Activated gamma-delta T cell treated with anti-CD3 and anti-CD28 coated beads, Interleukin-2, amount 50 U/mL, for 16 hours (primary cell): ENCODE results near the gene GRIK5.
"Not testable (repeated sequence)": the region's sequence is repeated elsewhere in the genome, so short reads cannot be mapped to it uniquely, and the experiment has no call there.

Experiments
- DNase-seq: peaks from one replicate; pipeline ENCODE4 v3.0.0-alpha.2; 2020; ENCODE audit warnings: low read depth

The GRIK5 gene

DNA sequence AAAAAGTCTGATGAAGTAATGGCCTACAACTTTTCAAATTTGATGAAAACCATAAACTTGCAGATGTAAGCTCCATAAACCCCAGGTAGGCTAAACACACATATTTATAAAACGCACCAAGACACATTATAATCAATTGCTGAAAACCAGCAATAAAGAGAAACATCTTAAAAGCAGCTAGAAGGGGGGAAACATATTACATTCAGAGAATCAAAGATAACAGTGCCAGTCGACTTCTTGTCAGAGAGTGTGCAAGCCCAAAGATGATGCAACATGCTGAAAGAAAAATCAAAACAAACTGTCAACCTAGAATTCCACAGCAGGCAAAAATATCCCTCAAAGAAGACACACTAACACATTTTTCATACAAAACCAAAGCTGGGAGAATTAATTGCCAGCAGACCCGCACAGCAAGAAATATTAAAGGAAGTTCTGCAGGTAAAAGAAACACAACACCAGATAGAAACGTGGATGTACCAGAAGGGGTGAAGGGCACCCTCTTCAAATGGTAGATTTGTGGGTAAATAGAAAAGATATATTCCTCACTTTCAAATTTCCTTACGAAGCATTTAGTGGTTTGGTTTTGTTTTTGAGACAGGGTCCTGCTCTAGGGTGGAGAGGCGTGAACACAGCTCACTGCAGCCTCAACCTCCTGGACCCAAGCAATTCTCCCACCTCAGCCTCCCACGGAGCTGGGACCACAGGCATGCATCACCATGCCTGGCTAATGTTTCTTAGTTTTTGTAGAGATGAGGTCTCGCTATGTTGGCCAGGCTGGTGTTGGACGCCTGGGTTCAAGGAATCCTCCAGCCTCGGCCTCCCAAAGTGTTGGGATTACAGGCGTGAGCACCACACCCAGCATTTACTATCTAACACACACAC, 59.5 kb downstream of the GRIK5 start:
- no peak for DNase-seq

DNA sequence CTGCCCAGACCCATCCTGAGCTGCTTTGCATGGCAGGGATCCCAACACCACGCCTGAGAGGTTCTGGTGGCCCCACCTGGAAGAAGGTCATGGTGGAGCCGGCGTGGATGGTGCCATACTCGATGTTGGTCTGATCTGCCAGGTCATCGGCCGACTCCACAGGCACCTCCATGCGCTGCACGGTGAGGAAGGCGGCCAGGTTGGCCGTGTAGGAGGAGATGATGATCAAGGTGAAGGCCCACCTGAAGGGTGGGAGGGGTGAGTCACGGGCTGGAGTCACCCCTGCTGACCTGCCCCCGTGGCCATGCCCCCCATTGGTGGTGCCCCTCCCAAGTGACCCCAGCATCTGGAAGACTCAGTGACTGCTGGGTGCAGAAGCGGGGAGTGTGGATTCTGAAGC, 63.4 kb downstream of the GRIK5 start:
- DNase-seq, result no peak

DNA sequence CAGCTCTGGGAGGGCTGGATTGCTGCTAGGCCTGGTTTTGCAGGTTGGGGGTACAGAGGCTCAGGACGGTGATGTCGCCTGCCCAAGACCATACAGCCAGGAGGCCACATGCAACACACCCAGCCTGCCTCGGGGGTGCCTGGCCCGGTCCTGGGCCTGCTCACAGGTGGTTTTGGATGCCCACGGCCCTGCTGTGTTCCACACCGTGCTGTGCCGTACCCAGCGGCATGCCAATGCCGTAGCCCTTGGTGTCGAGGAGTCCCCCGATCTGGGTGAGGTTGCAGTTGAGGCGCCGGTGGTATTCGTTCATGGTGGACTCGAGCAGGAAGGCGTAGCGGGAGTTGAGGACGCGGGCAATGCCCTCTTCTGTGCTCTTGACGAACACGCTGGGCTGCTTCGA, 64.5 kb downstream of the GRIK5 start:
- DNase-seq, result no peak

GRCh38 chr19:42003506-42004294, 66.3 kb downstream of the GRIK5 start:
- no peak for DNase-seq

- no peak for DNase-seq
Measured at GRCh38 chr19:41999878-42000208, 70.2 kb downstream of the GRIK5 start.

DNA sequence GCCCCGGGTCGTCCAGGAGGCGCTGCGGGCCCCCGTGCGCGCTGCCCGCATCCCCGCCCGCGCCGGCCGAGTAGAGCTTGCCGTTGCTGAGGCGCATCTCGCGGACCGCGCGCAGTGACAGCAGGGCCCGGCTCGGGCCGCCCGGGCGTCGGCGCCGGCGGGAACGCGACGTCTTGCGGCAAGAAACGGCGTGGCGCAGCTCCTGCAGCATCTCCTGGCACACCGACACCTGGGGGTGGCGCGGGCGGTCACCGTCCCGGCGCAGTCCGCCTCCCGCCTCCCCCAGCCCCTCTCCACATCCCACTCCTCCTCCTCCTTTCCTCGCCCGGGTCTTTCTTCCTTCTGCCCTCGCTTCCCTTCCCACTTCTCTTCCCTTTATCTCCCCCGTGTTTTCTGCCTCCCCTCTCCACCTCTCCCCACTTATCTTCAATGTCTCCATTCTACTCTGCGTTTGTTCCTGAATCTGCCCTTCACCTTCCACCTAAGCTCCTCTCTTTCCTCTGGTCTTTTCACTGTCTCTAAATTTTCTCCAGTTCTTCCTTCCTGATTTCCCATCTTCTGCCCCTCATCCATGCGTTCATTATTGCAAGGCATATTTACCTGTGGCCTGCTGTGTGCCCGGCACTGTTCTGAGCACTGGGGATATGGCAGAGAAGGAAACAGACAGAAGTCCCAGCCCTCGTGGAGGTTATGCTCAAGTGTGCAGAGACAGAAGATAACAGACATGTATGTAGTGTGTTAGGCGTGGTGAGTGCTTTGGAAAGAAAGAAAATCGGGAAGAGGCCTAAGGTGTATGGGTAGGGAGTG, 70.7 kb downstream of the GRIK5 start:
- no peak for DNase-seq

DNA sequence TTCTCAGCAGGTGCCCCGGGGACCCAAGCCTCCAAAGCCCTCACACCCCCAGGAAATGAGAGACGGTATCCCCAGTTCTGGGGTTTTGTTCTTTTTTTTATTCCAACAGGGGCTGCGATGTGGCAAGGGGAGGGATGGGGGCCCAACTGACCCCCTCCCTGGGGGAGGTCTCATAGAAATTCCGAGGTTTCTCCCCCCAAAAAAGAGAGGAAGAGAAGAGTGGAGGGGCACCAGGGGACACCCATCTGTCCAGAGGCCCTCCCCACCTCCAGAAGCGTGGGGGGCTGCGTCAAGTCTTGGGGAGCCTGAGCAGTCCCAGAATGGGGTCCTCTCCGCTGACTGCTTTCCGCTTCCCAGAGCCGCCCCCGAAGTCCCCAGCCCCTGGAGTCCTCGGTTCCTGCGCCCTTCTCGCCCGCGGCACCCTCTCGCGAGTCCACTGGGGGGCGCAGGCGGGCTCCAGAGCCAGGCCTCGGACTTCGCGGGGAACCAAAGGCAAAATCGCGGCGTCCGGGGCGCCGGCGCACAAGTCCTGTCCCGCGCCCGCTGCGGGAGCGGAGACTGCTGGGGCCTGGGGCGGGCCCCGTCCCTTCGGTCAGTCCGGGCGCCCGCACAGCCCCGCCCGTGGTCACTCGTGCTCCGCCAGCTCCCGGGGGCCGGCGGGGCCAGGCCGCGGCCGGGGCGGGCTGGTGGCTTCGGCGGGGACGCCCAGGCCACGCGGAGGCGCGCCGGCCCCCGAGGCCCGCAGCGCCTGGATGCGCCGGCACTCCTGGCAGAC, 71.6 kb downstream of the GRIK5 start:
- no peak for DNase-seq

DNA sequence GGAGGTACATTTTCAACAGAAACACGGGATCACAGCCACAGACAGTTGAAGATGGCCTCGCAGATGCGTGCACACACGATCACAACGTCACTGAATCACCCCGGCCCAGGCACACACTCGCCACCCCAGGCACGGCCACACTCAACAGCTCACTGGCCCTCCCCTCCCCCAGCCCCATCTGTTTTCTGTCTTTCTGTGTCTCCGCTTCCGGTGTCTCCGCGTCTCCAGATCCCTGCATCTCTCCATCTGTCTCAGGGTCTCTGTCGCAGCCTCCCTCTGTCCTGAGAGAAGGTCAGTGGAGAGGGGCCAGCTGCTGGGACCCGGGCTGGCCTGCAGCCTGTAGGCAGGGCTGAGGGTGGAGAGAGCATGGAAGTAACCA, 72.2 kb downstream of the GRIK5 start:
- no peak for DNase-seq

DNA sequence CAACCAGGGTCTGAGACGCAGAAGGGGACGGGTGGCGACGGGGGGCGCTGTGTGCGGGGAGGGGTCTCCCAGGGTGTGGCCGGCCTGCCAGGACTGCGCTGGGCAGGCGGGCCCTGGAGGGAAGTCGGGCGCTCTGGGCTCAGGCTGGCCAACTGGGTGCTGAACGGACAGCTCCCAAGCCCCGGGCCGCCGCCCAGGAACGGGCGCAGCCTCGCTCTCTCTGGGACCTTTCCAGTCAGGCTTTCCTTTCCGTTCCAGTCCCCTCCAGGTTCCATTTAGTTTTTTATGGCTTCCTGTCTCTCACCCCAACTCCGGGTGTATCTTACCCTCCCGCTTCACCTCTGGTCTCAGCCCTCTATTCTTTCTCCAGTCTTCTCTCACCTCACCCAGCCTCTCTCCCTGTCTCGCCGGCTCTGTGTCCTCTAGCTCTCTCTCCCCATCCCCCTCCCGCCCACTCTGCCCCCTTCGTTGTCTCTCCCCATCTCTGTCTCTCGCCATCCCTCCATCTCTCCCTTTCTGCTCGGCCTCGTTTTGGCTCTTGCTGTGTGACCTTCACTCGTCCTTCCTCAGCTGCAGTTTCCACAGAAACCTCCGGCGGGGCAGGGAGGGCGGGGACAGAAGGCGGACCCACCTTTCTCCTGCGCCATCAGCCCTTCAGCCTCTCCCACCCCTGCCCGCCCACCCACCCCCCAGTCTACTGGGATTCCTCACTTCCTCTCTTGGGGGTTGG, 72.7 kb downstream of the GRIK5 start:
- no peak for DNase-seq

DNA sequence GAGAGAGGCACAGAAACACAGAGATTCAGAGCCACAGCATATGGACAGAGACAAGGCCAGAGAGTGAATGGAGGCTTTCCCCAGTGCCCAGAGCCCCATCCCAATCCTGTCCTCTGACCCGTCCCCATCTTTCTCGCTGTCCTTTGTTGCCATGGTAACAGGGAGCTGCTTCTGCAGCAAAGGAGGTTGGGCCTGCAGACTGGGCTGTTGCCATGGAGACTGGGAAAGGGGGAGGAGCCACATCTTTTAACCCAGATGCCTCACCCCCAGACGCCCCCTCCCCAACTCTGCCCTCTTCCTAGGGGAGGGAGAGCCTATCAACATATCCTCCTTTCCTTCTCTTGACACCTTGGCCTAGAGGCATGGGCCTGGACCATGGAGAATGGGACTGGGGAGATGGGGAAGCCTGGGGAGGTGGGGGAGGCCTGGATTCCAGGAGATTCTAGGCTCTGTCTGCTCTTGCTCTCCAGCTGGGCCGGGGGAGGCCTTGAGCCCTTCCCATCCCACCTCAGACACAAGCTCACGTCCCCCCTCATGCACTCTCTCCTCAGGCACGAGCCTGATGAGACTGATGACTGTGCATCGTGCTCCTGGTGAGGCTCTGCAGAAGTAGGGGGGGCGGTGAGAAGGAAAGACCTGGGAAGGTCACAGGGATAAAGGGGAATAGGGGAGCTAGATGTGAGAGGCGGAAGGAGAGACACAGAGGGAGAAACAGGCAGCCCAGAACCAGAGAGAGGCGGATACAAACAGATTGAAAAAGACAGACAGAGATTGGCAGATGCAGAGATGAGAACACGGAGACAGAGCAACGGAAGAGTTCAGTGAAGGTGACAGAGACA, 73.8 kb downstream of the GRIK5 start:
- DNase-seq, result no peak

DNA sequence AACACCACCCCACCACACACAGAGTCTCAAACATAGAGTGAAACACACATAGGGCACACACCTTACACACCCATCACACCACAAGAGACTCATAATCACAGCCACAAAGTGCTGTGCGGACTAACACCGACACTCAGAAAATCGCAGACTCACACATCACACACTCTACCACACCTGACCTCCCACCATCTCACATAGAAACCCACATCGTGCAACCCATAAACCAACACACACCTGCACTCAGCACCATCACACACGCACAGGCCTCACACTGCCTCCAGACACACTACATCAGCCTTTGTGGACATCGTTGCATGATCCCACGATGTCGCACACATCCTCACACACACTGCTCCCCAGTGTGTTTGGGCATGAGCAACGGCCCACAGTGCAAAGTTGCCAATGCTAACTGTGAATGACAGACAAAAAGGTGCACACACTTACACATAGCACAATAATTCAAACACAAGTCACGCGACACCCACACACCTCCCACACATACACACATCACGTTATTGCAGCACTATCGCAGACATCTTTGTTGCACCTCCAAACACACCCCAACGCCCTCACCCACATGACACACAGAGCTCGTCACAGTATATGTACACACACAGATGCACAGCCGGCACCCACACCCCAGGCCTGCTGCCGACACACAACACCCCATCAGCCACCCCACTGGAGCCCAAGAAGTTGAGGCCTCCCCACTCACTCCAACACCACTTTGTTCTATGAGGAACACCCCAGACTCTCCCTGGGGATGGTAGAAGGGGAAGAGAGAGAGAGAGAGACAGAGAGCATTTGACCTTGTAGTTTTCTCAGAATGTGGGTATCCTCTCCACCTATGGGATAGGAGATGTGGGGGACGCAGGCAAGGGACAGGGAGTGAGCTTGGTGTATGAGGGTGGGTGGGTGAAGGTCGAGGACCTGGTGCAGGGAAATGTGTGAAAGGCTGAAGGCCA, 74.7 kb downstream of the GRIK5 start:
- no peak for DNase-seq

- DNase-seq, result no peak
Measured at GRCh38 chr19:41994521-41994971, 75.5 kb downstream of the GRIK5 start.

DNA sequence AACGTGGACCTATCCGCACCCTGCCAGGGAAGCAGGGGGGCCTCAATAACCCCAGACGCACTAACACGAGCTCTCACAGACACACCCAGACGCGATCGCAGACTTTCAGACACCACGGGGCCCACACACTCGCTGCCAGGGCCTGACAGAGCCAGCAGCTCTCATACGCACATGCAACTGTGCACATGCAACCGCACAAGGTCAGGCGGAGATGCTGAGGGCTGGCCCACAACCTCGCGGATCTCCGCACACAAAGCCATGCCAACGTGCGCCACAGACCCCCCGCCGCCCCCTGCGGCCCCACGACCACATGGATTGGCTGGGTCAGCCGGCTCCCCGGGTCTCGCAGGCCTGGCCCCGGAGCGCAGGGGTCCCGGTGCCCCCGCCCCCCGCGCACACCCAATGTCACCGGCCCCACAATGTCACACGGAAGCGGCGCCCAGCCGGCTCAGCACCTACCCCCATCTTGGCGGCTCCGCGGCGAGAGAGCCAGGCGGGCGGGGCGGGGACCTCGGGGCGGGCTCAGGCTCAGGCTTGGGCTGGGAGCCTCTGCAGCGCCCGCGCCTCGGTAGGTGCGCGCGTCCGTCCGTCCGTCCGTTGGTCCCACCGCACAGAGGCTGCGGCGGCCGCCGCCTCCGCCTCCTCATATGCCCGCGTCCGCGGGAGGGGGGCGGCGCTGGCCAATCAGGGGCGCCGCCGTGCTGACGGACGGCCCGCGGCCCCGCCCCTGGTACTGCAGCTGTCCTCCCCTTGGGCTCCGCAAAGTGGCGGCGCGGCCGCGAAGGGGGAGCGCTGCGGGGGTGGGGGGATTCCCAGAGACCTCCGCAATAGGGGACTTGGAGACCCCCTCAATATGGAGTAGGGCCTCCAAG, 76.2 kb downstream of the GRIK5 start, which contains the start of gene ATP1A3:
ATP1A3 (minus strand) TSS at position 619 of the 872 bp plus-strand sequence; CDS start at position 465, 154 bp downstream.
- DNase-seq, result peak; percentile 39

DNA sequence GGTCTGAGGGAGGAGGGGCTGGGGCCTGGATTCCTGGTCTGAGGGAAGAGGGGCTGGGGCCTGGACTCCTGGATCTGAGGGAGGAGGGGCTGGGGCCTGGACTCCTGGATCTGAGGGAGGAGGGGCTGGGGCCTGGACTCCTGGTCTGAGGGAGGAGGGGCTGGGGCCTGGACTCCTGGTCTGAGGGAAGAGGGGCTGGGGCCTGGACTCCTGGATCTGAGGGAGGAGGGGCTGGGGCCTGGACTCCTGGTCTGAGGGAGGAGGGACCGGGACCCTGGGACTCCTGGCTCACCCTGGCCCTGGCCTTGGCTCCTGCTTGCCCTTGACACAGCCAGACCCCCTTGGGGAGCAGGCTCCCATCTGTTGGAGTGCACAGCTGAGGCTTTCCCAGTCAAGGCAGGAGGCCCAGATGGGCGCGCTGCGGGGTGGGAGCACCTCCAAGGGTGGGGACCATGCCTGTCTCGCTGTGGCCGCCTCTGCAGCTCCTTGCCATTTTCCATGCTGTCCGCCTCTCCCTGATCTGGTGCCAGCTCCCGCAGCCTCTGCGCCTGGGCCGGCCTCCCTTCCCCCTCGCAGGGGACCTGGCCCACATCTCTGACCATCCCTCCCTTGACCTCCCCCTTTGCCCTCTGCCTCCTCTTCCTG, 78.0 kb downstream of the GRIK5 start:
- DNase-seq, result not testable (repeated sequence)

GRCh38 chr19:41991025-41991424, 79.0 kb downstream of the GRIK5 start:
- no peak for DNase-seq

- DNase-seq, result no peak
Measured at GRCh38 chr19:41990615-41991014, 79.4 kb downstream of the GRIK5 start.

DNA sequence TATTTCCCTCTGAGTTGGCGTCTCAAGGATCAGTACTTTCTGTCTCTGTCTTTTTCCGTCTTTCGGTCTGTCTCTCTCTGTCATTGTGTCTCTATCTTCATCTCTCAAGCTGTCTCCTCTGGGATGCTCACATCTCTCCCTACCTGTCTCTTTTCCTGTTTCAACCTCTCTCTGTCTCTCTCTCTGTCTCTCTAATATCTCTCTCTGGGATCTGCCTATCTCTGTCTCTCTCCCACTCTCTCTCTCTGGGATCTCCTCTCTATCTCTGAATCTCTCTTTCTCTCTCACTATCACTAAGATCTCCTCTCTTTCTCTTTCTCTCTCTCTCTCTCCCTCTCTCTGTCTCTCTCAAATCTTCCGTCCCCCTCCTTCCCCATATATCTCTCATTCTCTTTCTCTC, 80.0 kb downstream of the GRIK5 start:
- DNase-seq, result no peak
